Stimulated activated naive CD4-positive, alpha-beta T cell treated with Interleukin-2 at 50 U/mL for 16 hours (primary cell): ENCODE data around the gene FAM89A.
A peak's percentile ranks its signal among the peaks of the same experiment; 100 is the strongest.
"Not testable (repeated sequence)": the region's sequence is repeated elsewhere in the genome, so short reads cannot be mapped to it uniquely, and the experiment has no call there.

Experiments
- DNase-seq: peaks from one replicate; lab custom pipeline; 2025; lab: John Stamatoyannopoulos, UW

Gene FAM89A

GRCh38 chr1:231055271-231055670 lies 15.2 kb upstream of the FAM89A start:
- no peak for DNase-seq

- DNase-seq: no peak
Observed at GRCh38 chr1:231053493-231054162, 13.6 kb upstream of the FAM89A start.

GRCh38 chr1:231052777-231053176 lies 12.7 kb upstream of the FAM89A start:
- no peak for DNase-seq

GRCh38 chr1:231050932-231051331 lies 10.9 kb upstream of the FAM89A start:
- not testable (repeated sequence) for DNase-seq

GRCh38 chr1:231050395-231050794 lies 10.3 kb upstream of the FAM89A start:
- no peak for DNase-seq

- no peak for DNase-seq
Observed at GRCh38 chr1:231049121-231049979, 9.3 kb upstream of the FAM89A start.

GRCh38 chr1:231048419-231048818 lies 8.4 kb upstream of the FAM89A start:
- not testable (repeated sequence) for DNase-seq

- DNase-seq: not testable (repeated sequence)
Observed at GRCh38 chr1:231047529-231047928, 7.5 kb upstream of the FAM89A start.

- no peak for DNase-seq
Observed at GRCh38 chr1:231046730-231047395, 6.8 kb upstream of the FAM89A start.

GRCh38 chr1:231045921-231046729 lies 6.1 kb upstream of the FAM89A start:
- not testable (repeated sequence) for DNase-seq

- DNase-seq: no peak
Observed at GRCh38 chr1:231045286-231045685, 5.2 kb upstream of the FAM89A start.

- no peak for DNase-seq
Observed at GRCh38 chr1:231044588-231044987, 4.5 kb upstream of the FAM89A start.

- DNase-seq: no peak
Observed at GRCh38 chr1:231041719-231042261, 1.7 kb upstream of the FAM89A start.

GRCh38 chr1:231040800-231041718 lies 1.0 kb upstream of the FAM89A start:
- no peak for DNase-seq

GRCh38 chr1:231039161-231040018 lies 664 bp downstream of the FAM89A start:
- peak; percentile 26 for DNase-seq

- no peak for DNase-seq
Observed at GRCh38 chr1:231037585-231038517, 2.2 kb downstream of the FAM89A start.

- DNase-seq: no peak
Observed at GRCh38 chr1:231036416-231036815, 3.6 kb downstream of the FAM89A start.

GRCh38 chr1:231035799-231036198 lies 4.3 kb downstream of the FAM89A start:
- no peak for DNase-seq
